ENCODE measurements around the gene PADI2.

The PADI2 gene

DNA sequence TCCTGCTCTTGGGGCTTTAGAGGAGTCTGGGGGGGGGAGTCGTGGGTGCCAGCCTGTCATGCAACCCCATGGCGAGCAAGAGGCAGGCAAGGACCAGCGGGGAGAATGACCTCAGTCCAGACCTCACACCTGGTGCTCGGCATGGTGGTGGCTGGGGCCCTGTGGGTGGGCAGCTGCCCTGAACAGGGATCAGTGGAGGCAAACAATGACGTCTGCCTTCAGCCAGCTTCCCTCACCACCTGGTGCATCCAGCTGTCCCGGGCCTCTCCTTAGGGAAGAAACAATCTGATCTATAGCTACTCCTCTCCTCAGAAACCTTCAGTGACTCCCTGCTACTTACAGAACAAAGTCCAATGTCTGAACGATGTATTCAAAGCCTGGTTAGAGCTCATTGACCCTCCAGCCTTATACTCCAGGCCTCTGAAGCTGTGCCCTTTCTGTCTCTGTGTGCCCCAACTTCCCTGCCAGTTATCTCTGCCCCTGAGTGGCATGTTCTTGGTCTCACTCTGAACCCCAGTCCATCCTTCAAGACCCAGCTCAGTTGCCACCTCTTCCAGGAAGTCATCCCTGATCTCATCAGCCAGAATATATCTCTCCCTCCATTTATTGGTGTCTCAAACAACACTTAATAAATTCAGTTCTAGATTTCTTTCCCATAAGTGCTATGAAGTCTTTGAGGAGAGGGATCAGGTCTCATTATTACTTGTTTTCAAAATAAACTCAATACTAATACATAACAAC, 6.6 kb downstream of the PADI2 start:
- DNase-seq (ENCODE audit: low read depth), result no peak

DNA sequence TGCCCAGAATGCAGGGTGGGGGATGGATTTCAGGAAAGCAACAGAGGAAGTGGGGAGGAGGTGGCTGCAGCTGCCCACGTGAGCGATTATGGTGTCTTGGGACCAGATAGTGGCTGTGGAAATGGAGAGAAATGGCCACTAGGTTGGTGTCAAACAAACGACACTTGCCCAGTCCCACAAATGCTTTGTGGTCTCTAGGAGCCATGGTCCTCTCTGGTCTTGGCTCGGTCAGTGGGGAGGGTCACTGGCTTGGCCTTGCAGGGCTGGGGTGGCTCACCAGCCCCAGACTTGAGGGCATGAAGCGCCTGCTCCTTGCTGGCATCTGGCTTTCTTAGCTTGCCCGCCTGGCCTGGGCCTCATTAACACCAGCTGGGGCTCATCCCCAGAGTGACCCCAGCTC, 7.2 kb downstream of the PADI2 start:
- DNase-seq (ENCODE audit: low read depth), result no peak

DNA sequence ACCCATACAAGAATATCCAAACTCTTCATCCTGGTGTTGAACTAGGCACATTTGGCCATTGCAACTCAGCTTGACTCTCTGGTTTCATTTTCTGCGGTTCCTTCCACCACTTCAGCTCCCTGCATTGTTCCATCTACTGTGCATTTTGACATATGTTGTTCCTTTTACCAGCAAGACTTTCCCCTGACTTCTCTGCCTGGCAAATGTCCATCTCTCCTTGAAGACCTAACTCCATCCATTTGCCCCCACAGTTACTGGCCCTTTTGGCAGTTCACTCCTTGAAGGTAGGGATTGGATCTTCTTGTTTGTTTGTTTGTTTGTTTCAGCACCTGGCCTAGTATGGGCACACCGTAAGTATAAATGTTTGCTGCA, 8.7 kb downstream of the PADI2 start:
- DNase-seq (ENCODE audit: low read depth), result no peak

DNA sequence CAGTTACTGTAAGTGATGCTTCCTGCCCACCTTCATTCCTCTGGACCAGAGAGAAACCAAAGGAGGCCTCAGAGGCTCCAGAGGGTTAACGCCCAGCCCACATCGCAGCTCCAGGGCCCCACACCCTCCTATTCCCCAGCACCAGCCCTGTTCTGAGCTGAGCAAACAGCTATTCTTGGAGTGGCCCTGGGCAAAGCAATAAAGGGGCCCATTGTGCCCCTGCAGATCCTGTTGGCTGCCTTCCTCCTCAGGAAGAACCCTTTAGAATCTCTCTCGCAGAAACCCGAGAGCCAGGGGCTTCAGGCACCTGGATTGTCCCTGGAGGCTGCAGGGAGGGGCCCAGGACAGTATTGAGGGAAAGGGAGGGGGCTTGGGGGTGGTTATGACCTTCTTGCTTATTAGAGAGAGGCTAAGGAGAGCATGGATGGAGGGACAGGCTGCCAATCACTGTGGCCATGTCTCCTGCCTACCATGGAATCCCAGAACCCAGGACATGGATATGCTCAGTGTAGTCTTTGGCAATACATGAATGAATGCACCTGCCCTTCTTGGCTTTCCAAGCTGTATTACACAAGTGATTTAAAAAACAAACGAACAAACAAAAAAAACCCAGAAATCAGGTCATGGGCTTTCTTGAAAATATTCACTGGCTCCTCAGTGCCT, 9.2 kb downstream of the PADI2 start:
- no peak for DNase-seq (ENCODE audit: low read depth)

DNA sequence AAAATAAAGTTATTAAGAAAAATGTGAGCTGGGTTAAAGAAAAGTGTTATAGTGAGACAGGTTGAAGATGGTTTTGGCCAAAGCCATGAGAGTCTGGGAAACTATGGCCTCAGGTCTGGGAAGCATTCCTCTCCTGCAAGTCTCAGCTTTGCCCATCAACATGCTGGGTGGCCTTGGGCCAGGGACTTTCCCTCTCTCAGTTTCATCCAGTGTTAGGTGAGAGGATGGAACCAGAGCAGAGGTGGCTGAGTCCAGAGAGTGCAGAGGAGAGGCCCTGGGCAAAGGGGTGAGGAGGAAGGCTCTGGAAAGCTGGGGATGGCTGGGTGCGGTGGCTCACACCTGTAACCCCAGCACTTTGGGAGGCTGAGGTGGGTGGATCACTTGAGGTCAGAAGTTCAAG, 10.5 kb downstream of the PADI2 start:
- no peak for DNase-seq (ENCODE audit: low read depth)

DNA sequence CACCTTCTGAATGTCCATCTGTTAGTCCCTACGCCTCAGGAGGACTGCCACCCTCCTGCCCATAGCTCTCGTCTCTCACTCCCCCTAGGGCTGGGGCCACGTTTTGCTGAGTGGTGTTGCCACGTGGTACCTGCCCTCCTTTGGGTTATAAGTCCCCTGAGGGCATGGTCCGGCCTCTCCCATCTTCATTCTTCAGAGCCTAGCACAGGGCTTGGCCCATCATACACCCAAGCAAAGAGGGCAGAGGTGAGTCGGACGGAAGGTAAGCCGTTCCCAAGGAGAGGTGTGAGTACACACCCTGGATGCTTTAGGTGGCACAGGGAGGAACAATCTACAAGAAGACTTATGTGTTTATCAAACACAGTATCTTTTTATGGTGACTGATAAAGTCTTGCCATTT, 10.9 kb downstream of the PADI2 start:
- no peak for DNase-seq (ENCODE audit: low read depth)

DNA sequence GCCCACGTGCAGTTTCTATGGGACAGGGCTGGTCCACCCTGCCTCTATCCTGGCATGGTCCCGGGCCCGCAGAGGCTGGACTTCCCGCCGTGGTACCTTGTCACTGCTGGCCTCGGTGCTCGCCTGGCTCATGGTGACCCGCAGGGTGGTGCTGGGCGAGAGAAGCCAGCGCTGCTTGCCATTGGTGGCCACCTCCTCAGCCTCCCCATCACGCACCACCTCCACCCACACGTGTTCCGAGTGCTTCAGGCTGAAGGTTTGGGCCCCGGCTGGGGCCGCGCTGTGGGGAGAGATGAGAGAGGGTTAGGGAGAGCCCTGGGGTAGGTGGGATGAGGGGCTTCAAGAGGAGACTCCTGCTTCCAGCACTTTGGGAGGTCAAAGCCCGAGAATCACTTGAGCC, 14.5 kb downstream of the PADI2 start:
- DNase-seq (ENCODE audit: low read depth), result no peak

DNA sequence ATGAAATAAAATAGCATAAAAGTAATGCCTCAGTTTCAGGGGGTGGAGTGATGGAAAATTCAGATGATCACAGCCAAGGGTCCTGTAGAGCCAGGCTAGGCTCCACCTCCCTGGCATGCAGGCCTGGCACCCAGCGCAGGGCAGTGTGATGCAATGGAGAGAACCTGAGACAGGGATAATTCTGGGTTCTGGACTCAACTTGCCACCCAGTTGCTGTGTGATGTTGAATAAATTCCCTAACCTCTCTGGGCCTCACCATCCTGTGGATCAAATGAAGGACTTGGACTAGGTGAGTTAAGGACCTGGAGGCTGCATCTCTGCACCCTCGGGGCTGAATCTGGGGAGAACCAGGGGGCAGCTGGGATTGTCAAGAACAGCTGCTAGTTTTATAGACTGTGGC, 17.0 kb downstream of the PADI2 start:
- DNase-seq (ENCODE audit: low read depth), result no peak

DNA sequence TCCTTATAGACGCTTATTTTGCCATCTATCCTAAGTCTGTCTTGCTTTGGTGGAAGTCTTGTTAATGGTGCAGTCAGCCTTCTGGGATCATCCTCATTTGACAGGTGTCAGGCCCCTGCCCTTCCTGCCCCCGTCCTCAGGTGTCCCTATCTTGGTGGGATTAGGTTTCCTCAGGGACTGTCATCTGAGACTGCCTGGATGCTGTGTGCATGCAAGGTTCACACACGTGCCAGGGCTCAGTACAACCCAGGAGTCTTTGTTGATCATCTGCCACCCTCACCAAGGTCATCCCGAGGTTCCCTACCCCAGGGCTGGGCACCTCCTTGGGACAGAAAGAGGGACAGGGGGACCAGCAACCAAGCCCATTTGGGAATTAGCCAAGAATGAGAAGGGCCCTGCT, 18.0 kb downstream of the PADI2 start:
- no peak for DNase-seq (ENCODE audit: low read depth)

DNA sequence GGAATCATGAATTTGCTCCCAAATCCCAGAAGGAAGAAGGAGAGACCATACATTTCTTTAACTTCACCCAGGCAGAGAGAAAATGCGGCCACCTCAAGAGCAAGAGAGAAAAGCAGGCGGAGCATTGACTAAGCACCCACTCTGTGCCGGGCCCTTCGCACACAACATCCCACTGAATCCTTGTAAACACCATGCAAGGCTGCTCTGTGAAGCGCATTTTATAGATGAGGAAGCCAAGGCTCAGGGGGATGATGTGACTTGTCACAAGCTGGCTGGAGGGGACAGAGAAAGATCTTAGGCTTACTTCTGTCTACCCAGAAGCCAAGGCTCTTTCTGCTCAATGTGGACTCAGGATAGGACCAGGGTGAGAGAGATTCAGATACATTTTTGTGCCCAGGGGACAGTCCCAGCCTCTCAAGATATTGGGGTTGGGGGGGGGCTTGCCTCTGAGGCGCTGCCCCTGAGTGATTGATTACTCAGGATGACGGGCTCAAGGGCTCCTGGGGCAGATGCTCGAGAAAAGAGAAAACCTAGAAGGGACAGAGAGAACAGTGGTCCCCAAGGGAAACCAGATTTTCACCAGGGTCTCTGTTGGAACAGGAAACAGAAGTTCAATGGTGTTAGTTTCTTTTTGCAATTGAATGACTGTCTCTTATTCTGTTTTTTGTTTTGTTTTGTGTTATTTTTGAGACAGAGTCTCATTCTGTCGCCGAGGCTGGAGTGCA, 19.5 kb downstream of the PADI2 start:
- DNase-seq (ENCODE audit: low read depth), result no peak

DNA sequence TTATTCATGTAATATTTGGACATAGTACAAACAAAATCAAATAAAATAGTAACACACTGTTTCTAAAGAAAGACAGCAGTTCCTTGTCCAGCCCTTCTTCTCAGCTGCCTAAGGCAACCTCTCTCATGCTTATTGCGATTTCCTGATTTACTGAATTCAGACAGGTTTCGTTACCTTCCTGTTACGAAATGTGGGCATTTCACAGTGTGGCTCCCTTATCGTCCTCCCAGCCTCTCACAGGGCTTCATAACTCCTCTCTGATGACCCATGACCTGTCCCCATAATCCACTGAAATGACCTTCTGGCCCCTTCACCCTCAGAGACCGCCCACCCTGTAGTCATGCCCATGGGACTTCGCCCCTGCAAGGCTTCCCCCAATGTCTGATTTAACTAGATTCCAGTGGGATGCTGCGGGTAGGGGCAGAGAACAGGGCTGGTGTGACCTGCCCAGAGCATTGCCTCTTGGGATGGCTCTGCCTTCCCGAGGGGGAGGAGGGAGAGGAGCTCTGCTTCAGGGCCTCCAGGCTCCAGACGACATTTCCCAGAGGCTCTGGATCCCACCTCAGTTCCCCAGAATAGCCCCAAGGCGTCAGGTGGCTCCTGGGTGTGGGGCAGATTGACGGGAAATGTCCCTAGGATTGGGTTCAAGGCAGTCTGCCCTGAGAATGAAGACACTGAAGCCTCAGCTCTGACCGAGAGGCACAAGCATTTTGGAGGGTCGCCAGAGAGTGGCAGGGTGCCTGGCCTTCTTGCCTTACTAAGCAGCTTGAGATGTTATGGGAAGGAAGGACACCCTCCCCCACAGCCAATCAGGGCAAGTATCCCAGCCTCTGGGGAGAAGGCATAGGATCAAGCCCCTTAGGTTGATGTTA, 20.6 kb downstream of the PADI2 start:
- no peak for DNase-seq (ENCODE audit: low read depth)

DNA sequence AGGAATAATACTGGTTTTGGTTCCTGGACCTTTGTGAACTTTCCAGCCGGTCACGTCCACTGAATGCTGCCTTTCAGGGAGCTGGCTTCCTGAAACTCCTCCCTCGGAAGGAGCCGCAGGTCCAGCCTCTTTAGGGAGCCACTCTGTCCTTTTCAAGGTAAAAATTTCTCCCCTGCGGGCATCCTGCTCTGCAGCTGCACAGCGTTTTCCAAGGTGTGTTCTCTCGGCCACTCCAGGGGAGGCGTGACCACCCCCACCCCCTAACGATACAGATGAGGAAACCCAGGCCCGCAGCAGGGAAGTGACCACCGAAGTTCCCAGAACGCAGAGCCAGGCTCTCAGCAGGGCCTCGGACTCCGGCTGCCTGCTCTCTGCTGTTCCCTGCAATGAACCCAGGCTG, 21.5 kb downstream of the PADI2 start:
- no peak for DNase-seq (ENCODE audit: low read depth)

DNA sequence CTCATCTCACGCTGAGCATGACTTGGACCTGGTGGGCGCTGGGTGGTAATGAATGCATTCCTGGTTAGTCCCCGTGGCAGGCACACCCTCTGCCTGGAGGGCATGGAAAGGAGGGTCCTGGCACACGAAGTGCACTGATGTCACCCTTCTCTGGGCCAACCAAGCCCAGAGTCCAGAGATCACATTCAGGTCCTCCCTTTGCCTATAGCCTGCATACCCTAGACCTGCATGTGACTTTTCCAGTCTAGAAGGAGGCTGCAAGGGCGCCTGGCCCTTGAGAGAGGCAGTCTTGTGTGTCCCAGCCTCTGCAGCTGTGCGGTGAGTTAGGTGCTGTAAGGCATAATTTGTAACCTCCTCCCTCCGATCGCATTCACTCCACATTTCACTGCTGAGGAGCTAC, 22.1 kb downstream of the PADI2 start:
- no peak for DNase-seq (ENCODE audit: low read depth)

DNA sequence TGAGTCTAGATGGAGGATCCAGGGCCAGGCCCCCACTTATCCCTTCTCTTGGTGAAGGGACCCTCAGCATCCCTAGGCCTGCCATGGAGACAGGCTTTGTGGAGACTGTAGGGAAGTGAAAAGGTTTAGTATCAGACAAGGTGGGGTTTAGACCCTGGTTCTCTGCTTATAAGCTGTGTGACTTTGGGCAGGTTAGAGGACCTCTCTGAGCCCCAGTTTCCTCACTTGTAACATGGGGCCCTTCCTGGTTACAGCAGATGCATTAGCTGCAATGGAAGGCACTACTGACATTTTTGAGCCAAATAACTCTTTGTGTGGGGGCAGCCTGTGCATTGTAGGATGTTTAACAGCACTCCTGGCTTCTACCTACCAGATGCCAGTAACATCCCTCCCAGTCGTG, 22.7 kb downstream of the PADI2 start:
- DNase-seq (ENCODE audit: low read depth), result no peak

DNA sequence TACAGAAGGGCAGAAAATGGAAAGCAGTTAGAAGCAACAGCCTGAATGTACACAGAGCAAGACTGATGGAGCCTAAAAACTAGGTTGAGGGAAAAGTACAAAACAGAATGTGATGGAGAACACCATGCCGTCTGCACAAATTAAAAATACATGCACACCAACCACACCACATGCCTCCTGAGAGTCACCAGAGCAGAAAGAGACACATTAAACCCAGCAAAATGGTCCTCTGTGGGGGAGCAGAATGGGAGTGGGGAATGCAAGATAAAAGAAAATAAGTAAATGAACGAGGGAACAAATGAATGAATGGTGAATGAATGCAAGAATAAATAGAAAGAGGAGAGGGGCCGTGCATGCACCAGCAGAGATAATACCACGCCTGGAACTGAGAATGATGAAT, 24.1 kb downstream of the PADI2 start:
- no peak for DNase-seq (ENCODE audit: low read depth)

DNA sequence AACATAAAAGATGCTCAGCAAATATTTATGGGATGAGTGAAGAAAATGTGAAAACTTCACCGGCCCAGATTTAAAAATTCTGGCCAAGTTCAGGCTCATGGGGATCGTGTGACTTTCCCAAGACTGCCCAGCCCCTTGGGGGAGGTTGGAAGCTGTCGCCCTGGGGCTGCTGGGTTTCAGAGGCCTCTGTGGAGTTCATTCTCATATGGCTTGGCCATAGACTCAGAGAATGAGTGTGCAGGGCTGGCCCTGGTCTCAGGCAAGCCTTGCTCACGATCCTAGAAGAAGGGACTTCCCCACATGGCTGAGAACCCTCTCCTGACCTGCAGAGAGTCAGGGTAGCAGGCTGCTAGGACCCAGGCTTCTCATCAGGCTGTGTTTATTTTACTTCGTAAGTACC, 24.6 kb downstream of the PADI2 start:
- DNase-seq (ENCODE audit: low read depth), result no peak

DNA sequence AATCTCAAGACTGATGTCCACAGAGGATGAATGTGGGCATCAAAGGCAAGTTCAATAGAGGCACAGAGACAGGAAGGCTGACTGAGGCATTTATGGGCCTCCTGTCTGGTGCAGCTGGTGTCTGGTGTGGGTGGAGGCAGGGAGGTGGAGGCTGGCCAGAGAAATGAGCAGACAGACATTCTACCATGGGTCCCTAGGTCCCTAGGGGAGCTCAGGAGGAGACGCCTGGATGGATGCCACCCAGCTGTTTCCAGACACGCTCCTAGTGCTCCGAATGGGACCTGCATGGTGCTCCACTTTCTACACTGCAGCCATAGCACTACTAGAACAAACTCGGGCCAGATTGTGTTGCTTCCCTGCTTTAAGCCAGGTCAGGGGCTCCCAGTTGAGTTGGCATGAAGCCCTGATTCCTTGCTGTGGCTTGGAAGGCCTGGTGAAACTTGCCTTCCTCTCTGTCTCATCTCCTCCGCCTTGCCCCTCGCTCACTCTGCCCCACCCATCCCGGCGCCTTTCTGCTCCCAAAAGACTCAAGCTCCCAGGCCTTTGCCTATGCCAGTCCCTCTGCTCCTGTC, 25.3 kb downstream of the PADI2 start:
- DNase-seq (ENCODE audit: low read depth), result no peak

DNA sequence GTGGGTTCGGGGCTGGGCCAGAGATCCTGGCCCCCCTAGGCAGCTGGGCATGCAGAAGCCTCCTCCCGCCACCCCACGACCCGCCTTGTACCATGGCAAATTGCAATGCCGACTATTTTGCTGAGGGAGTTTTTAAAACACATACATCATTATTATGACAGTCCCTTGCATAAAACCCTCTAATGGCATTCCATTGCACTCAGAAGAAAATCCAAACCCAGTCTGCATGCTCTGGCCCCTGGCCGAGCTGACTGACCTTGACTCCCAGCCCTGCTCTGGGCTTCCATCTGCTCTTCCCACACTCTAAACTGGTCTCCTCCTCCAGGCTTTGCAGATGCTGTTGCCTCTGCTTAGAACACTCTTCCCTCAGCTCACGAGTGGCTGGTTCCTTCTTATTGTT, 28.0 kb downstream of the PADI2 start:
- DNase-seq (ENCODE audit: low read depth), result no peak

DNA sequence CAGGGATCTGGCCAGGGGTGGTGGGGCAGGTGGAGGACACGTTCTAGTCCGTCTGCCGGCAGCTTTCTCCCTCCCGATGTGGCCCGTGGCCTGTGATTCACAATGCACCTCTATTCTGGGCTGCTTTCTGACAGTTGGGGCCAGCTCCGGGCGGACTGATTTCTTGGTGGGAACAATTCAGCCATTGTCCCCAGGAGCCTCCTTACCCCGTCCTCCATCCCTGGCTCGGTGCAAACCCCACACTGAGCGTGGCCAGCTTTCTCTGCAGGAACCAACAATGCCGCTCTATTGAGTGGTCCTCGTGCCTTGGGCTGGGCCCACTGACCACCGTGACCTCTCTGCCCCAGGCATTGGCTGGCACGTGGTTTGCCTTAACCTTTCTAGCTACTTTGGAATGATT, 29.7 kb downstream of the PADI2 start:
- no peak for DNase-seq (ENCODE audit: low read depth)

DNA sequence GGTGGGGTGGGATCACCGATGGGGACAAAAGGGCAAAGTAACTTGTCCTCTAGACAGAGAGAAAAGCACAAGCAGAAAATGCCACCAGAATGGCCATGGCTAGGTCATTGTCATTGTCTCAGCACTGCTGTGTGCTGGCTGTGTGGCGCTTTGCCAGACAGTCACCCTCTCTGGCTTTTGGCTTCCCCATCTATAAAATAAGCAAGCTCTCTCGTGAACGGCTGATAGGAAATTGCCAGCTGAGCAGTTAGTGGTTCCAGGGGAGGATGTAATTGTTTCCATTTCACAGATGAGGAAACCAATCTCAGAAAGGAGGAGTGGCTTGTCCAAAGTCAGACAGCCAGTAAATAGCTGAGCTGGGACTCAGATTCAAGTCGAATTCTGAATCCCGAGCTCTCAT, 32.5 kb downstream of the PADI2 start:
- no peak for DNase-seq (ENCODE audit: low read depth)

DNA sequence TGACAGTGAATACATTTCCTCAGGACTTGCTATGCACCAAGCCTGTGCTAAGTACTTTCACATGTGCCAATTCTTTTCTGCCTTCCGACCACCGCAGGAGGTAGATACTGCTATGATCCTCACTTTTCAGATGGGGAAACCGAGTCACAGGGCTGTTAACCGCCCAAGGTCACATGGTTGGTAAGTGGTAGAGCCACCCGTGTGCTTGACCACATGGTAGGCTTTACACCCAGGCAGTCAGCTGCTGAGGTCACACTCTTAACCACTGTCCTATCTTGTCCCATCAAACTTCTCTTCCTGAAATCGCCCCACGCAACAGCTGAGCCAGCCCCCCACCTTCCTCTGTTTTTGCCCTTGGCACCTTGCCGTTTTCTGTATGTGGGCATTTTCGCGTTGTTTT, 34.5 kb downstream of the PADI2 start:
- no peak for DNase-seq (ENCODE audit: low read depth)

DNA sequence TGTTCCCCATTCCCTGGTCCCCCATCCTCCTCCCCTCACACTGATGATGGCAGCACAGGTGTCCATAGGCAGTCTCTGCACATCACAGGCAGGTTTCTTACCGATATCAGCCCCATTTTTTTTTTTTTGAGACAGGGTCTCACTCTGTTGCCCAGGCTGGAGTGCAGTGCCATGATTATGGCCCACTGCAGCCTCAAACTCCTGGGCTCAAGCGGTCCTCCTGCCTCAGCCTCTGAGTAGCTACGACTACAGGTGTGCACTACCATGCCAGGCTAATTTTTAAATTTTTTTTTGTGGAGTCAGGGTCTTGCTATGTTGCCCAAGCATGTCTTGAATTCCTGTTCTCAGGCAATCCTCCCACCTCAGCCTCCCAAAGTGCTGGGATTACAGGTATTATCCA, 36.5 kb downstream of the PADI2 start:
- DNase-seq (ENCODE audit: low read depth), result no peak
